ENCODE measurements around the gene KLRB1. TPM values are rescaled to one million over a fixed set of nuclear protein-coding genes. Genes with fewer than 3 reads are reported as not detected.
"Not testable (repeated sequence)": the region's sequence is repeated elsewhere in the genome, so short reads cannot be mapped to it uniquely, and the experiment has no call there.

Gene KLRB1
- total RNA-seq, 1 donor from 2014 or later: 1.1 TPM

DNA sequence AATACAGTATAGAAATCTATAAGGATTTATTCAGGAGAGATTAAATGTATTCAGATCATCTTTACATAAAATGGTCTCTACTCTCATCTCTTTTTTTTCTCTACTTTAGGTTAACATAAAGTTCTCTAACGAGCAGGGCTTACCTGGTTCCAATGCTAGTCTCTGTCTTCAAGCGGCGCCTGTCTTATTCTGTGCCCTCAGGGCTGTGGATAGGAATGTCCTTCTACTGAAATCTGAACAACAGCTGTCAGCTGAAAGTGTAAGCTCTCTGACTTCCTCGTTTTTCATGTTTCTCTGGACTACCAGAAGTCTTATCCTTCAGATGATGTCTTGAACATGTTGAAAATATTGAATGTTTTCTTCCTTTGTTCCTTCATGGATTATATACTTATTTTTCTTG, 62.2 kb downstream of the KLRB1 start:
- intact Hi-C loops (cut with micrococcal nuclease): not testable (repeated sequence)

Other genes starting within 250 kb of the KLRB1 start
- gene CLEC2D, start 61.8 kb upstream of the KLRB1 start, total RNA-seq: 267 and 269 TPM in 2 replicates
- 6.5 and 7.2 TPM in 2 replicates for gene CLECL1, start 125.2 kb upstream of the KLRB1 start, total RNA-seq
- 83.7 and 86.5 TPM in 2 replicates for gene CD69, start 153.0 kb upstream of the KLRB1 start, total RNA-seq
- gene KLRF1, start 219.6 kb upstream of the KLRB1 start, total RNA-seq: 0.14 TPM in 1 of 2 replicates, not detected in the other

Data from T-helper 2 cell treated with Interferon-gamma antibody and Interleukin-4, amounts not matched to agents 100 ng/mL and 5 ng/mL, for 36 hours (primary cell).